ENCODE results near the gene MFAP2. TPM values are rescaled to one million over a fixed set of nuclear protein-coding genes. Genes with fewer than 3 reads are reported as not detected.

The MFAP2 gene
- total RNA-seq, 1 experiment from 2014 or later: 12.9 TPM

DNA sequence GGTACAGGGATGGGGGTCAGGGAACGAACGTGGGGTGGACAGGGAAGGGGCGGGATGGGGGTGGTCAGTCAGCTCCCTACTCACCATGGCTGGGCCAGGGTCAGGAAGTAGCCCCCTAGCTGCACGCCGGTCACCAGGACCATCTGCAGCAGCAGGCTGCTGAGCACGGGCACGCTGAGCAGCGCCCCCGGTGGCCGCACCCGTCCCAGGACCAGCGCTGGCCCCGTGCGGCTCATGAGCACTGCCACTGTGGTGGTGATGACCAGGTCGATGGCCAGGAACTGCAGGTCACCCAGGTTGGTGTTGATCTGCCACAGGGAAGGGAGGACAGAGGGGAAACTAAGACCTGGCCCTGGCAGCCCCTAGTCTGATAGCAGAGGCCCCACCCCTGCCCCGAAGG is 6.5 kb upstream of the MFAP2 start:
- ATAC-seq: peak; percentile 69

GRCh38 chr1:16986560-16986959 is 6.1 kb upstream of the MFAP2 start:
- H3K36me3 ChIP-seq (ENCODE audit: control insufficient read depth, insufficient read depth, low read length): no peaks in the 10 kb centered on the region
- no peaks in the 10 kb centered on the region for H3K9me3 ChIP-seq (ENCODE audit: control insufficient read depth, insufficient read depth, low read depth, low read length)
- BruUV-seq (replicated peaks): no TSS peak
- intact Hi-C loops (cut with micrococcal nuclease; ENCODE audit: unreplicated experiment): no loop called here
- no peaks in the 10 kb centered on the region; the same call in 1 of the 2 replicates for H3K4me1 ChIP-seq (ENCODE audit: control insufficient read depth, insufficient read depth, low read length)
- DNase-seq (ENCODE audit: low read depth, low spot score) (no peak), ATAC-seq (peak; percentile 7; the same call in 1 of the 2 replicates)
- POLR2A ChIA-PET: no interaction called here
- H3K27ac ChIP-seq (ENCODE audit: low read length): no peak overlapping the region
- H3K27me3 ChIP-seq (ENCODE audit: control insufficient read depth, insufficient read depth, low read length): no peaks in the 10 kb centered on the region
- in situ Hi-C loops (cut with HindIII; ENCODE audit: low pct_unique_long_range_greater_than_20kb, low sequenced_read_pairs): no loop called here
- CTCF ChIA-PET: interaction anchor here (0.6 kb wide), 3 partner anchors 35 to 1733 kb away, joined by 3 to 9 read pairs (median 5); no protein-coding TSS in a partner anchor
- no peak overlapping the region for H3K4me3 ChIP-seq (ENCODE audit: low read depth in 2 of 2, low read length in 2 of 2)
- TF ChIP-seq SIN3A (IDR thresholded peaks at IDR 0.05; ENCODE audit: borderline replicate concordance, insufficient read depth, low read depth, low read length) (no peak), POLR2AphosphoS5 (IDR thresholded peaks at IDR 0.05; ENCODE audit: low read depth, low read length) (no peak), TCF7L2 (IDR thresholded peaks at IDR 0.05; ENCODE audit: low read depth, low read length) (no peak), CTCF (IDR thresholded peaks at IDR 0.05) (no peak), REST (IDR thresholded peaks at IDR 0.05; ENCODE audit: insufficient read depth in 1 of 2, low read depth in 2 of 2, low read length in 1 of 2) (no peak)

More for the DNA sequence above, 6.5 kb upstream of the MFAP2 start:
- TF ChIP-seq CTCF (IDR thresholded peaks at IDR 0.05): peak; percentile 86; the same call in 1 of the 2 replicates
- no peak for TF ChIP-seq SIN3A (IDR thresholded peaks at IDR 0.05; ENCODE audit: borderline replicate concordance, insufficient read depth, low read depth, low read length)
- DNase-seq (ENCODE audit: low read depth, low spot score): no peak
- H3K4me3 ChIP-seq (ENCODE audit: low read depth in 2 of 2, low read length in 2 of 2): no peak overlapping the region
- no peaks in the 10 kb centered on the region for H3K36me3 ChIP-seq (ENCODE audit: control insufficient read depth, insufficient read depth, low read length)
- H3K27ac ChIP-seq (ENCODE audit: low read length): no peak overlapping the region
- no peaks in the 10 kb centered on the region; the same call in 1 of the 2 replicates for H3K4me1 ChIP-seq (ENCODE audit: control insufficient read depth, insufficient read depth, low read length)
- ChIA-PET POLR2A (no interaction called here), CTCF (interaction anchor here (0.6 kb wide), 2 partner anchors 66 to 1733 kb away, joined by 3 to 9 read pairs; no protein-coding TSS in a partner anchor)
- no TSS peak for BruUV-seq (replicated peaks)
- in situ Hi-C loops (cut with HindIII; ENCODE audit: low pct_unique_long_range_greater_than_20kb, low sequenced_read_pairs) (no loop called here), intact Hi-C loops (cut with micrococcal nuclease; ENCODE audit: unreplicated experiment) (no loop called here)
- H3K27me3 ChIP-seq (ENCODE audit: control insufficient read depth, insufficient read depth, low read length): no peaks in the 10 kb centered on the region
- H3K9me3 ChIP-seq (ENCODE audit: control insufficient read depth, insufficient read depth, low read depth, low read length): no peaks in the 10 kb centered on the region
